Measurements from ENCODE around the gene TMEM115. TPM values are rescaled to one million over a fixed set of nuclear protein-coding genes. Genes with fewer than 3 reads are reported as not detected.

The TMEM115 gene
- total and polyA plus RNA-seq, 2 of the 13 experiments (the other 11 are each of a cell fraction or from before 2014, with no cell fraction given) = 22.1 to 30.7 TPM

DNA sequence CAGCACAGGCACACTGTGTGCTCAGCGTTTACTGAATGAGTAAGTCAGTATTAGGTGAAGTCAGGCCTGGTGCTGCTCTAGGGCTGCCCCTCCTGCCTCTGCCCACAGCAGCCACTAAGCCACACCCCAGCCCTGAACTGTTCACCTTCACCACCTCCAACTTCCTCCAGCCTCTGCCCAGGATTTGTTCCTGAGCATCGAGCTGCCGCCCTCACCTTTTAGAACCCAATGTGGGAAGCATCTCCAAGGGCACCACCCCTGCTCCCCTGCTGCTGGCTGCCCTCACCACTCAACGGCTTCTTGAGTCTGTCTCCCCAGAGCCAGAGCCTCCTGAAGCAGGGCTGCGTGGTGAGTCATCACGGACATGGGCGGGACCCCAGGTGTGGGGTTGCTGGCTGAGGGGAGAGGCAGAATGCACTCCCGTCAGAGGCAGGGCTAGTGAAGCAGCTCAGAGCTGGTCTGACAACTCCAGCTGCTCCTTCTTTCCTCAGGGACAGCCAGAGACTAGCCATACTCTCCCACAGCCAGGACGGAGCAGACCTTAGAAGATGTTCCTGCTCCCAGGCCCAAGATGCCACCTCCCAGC lies 42.6 kb downstream of the TMEM115 start (continued):
- TF ChIP-seq MED8 (CRISPR knock-in tag; IDR thresholded peaks at IDR 0.05; ENCODE audit: insufficient replicate concordance) = no peak
- TF ChIP-seq AKNA (CRISPR knock-in tag; IDR thresholded peaks at IDR 0.05; ENCODE audit: borderline replicate concordance) = no peak
- TF ChIP-seq NR1H2 (CRISPR knock-in tag; IDR thresholded peaks at IDR 0.05; ENCODE audit: borderline replicate concordance, low read depth) = no peak
- no peak for TF ChIP-seq HNRNPK (IDR thresholded peaks at IDR 0.05; ENCODE audit: low read depth, low read length, poor library complexity, severe bottlenecking)
- TF ChIP-seq PHF5A (CRISPR knock-in tag; IDR thresholded peaks at IDR 0.05; ENCODE audit: low read depth, unreplicated experiment) = no peak
- TF ChIP-seq, protein P1, sequence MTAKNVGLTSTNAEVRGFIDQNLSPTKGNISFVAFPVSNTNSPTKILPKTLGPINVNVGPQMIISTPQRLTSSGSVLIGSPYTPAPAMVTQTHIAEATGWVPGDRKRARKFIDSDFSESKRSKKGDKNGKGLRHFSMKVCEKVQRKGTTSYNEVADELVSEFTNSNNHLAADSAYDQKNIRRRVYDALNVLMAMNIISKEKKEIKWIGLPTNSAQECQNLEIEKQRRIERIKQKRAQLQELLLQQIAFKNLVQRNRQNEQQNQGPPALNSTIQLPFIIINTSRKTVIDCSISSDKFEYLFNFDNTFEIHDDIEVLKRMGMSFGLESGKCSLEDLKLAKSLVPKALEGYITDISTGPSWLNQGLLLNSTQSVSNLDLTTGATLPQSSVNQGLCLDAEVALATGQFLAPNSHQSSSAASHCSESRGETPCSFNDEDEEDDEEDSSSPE (CRISPR knock-in tag; IDR thresholded peaks at IDR 0.05) = no peak
- 0 out of 2 replicates have a peak, but pooled peaks have one; percentile 32 for TF ChIP-seq KDM5B (CRISPR knock-in tag; IDR thresholded peaks at IDR 0.05; ENCODE audit: borderline replicate concordance)
- TF ChIP-seq, protein P2, sequence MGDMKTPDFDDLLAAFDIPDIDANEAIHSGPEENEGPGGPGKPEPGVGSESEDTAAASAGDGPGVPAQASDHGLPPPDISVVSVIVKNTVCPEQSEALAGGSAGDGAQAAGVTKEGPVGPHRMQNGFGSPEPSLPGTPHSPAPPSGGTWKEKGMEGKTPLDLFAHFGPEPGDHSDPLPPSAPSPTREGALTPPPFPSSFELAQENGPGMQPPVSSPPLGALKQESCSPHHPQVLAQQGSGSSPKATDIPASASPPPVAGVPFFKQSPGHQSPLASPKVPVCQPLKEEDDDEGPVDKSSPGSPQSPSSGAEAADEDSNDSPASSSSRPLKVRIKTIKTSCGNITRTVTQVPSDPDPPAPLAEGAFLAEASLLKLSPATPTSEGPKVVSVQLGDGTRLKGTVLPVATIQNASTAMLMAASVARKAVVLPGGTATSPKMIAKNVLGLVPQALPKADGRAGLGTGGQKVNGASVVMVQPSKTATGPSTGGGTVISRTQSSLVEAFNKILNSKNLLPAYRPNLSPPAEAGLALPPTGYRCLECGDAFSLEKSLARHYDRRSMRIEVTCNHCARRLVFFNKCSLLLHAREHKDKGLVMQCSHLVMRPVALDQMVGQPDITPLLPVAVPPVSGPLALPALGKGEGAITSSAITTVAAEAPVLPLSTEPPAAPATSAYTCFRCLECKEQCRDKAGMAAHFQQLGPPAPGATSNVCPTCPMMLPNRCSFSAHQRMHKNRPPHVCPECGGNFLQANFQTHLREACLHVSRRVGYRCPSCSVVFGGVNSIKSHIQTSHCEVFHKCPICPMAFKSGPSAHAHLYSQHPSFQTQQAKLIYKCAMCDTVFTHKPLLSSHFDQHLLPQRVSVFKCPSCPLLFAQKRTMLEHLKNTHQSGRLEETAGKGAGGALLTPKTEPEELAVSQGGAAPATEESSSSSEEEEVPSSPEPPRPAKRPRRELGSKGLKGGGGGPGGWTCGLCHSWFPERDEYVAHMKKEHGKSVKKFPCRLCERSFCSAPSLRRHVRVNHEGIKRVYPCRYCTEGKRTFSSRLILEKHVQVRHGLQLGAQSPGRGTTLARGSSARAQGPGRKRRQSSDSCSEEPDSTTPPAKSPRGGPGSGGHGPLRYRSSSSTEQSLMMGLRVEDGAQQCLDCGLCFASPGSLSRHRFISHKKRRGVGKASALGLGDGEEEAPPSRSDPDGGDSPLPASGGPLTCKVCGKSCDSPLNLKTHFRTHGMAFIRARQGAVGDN (CRISPR knock-in tag; IDR thresholded peaks at IDR 0.05) = 0 out of 2 replicates have a peak, but pooled peaks have one; percentile 23

All from HepG2 (cell line).